Measurements from ENCODE around the gene CASP2.
"Not testable (repeated sequence)": the region's sequence is repeated elsewhere in the genome, so short reads cannot be mapped to it uniquely, and the experiment has no call there.

Gene CASP2

DNA sequence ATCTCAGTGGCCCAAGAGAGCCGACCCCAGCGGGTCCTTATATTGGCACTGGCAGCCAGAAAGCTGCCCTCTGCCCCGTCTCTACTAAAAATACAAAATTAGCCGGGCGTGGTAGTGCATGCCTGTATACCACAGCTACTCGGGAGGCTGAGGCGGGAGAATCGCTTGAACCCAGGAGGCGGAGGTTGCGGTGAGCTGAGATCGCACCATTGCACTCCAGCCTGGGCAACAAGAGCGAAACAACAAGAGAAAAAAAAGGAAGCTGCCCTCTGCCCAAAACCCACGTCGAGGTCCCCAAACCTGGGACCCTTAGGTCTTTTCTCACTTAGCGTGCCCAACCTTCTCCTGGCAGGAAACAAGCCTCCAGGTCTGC, 24.0 kb upstream of the CASP2 start:
- not testable (repeated sequence) for DNase-seq (ENCODE audit: low spot score)

- DNase-seq (ENCODE audit: low spot score), result no peak
These were observed 23.0 kb upstream of the CASP2 start for GRCh38 chr7:143265017-143265693.

GRCh38 chr7:143269251-143269650, 18.9 kb upstream of the CASP2 start:
- DNase-seq (ENCODE audit: low spot score), result no peak

DNA sequence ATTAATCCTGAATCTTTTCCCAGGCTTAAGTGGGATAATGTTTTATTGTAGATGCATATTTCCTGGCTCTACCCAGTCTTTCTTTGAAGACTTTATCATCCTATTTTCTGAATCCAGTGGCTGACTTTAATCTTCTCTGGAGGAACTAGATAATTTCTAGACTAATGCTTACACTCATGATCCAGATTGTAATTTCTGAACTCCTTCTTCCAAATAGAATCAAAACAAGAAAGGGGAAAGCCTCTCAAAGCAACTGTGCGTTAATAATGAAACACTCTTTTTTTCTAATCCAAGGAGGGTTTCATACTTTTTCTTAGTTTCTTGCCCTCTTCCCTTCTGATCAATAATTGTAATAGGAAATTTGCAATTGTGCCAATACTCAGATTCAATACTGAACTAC, 16.9 kb upstream of the CASP2 start:
- DNase-seq (ENCODE audit: low spot score), result no peak

- DNase-seq (ENCODE audit: low spot score), result no peak
These were observed 15.3 kb upstream of the CASP2 start for GRCh38 chr7:143272871-143273270.

GRCh38 chr7:143279186-143280098, 8.7 kb upstream of the CASP2 start:
- DNase-seq (ENCODE audit: low spot score), result peak; percentile 81

DNA sequence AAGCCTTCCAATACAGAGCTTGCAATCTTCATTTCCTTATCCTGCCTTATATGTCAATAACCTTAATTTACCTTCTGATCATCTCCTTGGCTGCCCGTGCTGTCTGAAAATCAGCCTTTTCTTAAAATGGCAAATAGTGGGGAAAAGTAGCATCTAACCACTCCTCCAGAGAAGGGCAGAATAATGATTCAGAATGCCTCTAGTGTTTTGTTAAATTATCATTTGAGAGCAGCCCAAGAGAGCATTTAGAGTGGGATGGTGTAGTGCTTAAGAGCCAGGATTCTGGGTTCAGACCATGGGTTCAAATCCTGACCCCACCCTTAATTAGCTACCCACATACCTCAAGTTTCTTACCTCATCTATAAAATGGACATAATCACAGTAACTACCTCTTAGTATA, 8.0 kb upstream of the CASP2 start:
- no peak for DNase-seq (ENCODE audit: low spot score)

DNA sequence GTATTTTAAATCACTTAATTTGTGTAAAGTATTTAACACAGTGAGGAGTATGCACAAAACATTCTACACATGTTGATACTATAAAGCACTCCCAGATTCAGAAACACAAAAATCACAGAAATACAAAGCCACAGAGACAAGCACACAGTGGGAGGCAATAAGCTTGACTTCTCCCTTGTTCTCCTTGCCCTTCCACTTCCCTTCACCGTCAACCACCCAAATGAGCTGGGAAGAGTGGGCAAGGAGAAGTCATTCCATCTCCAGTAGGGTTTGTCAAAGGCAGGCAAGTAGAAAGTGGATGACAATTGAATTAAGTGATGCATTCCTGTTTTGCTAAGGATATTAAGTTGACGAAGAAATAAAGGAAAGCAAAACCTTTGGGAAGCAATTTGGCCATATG, 7.6 kb upstream of the CASP2 start:
- DNase-seq (ENCODE audit: low spot score), result no peak

DNA sequence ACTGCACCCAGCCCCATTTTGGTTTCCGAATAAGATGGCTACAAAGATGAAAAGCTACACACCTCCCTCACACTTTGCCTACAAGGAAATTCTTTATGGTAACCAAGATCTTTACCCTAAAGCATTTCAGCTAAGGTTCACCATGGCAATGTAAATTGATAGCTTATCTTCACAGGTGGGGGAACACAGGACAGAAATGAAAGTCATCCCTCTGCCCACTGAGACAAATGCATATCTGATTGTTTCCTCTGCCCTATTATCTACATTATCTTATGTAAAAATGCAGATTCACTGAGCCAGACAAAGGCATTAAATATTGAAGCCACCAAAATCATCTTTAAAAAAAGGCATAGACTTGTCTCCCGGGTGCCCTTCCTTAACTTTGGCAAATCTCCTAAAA, 6.6 kb upstream of the CASP2 start:
- DNase-seq (ENCODE audit: low spot score), result no peak

DNA sequence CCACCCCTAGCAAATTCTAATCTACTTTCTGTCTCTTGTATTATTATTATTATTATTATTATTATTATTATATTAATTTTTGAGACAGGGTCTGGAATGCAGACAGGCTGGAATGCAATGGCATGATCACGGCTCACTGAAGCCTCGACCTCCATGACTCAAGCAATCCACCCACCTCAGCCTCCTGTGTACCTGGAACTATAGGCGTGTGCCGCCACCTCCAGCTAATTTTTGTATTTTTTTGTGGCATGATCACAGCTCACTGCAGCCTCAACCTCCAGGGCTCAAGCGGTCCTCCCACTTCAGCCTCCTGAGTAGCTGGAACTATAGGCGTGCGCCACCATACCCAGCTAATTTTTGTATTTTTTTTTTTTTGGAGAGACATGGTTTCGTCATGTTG, 6.0 kb upstream of the CASP2 start:
- peak; percentile 40 for DNase-seq (ENCODE audit: low spot score)

- DNase-seq (ENCODE audit: low spot score), result no peak
These were observed 4.8 kb upstream of the CASP2 start for GRCh38 chr7:143283381-143283780.

DNA sequence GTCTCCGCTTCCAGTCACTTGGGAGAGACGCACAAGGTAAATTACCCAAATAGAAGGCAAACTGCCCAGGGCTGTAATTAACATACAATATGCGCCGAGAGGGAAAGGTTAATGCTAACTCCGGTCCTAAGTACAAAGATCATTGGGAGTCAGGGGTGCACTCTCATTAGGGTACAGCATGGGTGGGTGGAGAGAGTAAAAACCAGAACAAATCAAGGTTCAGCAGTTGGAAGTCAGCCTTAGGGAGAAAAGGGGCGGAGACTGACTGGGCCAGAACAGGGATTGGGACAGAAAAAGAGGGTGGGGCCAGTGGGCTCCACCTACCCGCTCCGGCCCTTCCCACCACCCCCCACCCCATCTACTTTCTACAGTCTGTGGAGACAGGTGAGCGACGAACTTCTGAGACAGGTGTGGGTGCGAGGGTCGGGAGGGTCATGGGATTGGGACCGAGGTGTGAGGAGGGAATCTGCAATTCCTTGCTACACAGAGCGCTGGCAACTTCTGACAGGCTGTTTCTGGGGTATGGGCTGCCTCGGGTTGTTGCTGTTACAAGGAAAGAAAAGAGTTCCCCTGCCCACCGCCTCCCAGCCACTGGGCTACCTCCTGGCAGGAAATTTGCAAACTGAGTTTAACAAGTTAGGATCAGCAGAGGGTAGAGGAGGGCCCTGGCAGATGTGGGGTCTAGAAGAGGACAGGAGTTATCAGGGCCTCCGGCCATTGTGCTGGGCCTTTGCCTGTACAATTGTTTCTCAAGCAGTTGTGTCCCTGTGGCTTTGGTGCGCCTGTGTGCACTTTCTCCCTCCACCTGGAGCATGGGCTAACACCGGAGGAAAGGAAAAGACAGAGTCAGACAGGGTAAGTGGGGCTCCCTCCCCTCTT, 3.3 kb upstream of the CASP2 start, which contains the start of gene TMEM139:
Gene TMEM139 (plus strand): TSS at position 368 of the 879 bp plus-strand sequence. CDS start 1,000 bp downstream, outside the sequence.
- DNase-seq (ENCODE audit: low spot score), result peak; percentile 79

GRCh38 chr7:143285470-143285778, 2.7 kb upstream of the CASP2 start:
- peak; percentile 95 for DNase-seq (ENCODE audit: low spot score)

GRCh38 chr7:143285806-143286521, 2.2 kb upstream of the CASP2 start:
- no peak for DNase-seq (ENCODE audit: low spot score)

- no peak for DNase-seq (ENCODE audit: low spot score)
These were observed 1.6 kb upstream of the CASP2 start for GRCh38 chr7:143286522-143286890.

GRCh38 chr7:143287339-143287934, 714 bp upstream of the CASP2 start:
- DNase-seq (ENCODE audit: low spot score), result no peak

DNA sequence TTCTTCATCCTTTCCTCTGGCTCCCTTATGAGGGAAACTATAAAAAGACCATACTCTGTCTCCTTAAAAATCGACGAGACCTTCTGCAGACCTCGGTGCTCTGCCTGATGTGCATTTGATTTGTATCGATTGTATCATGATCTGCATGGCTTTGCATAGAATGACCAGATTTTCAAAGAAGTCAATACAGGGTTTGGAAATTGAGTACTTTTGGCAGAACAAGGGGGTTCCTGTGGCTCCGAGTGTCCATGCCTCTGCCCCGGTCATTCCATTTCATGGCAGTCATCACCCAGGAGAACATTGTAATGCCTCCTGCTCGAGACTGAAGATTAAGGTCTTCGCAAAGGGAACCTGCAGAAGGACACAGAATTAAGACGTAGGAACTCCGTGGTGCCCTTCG, 685 bp downstream of the CASP2 start:
- DNase-seq (ENCODE audit: low spot score), result peak; percentile 36

DNA sequence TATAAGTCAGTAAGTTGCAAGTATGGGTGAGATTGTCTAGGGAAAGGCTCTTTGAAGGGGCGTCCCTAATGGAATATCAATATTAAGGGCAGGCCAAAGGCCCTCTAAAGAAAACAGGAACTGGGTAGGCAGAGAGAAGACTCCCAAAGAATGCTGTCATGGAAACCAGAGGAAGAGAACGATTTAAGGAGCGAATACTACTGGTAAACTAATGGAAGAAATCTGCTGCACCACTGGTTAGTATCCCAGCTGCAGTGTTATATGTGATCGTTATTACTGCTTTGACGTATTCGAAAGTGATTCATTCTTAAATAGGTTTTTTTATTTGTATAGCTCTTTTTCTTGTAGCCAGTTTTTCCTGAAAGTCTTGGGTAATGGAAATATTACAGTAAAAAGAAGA, 1.3 kb downstream of the CASP2 start:
- no peak for DNase-seq (ENCODE audit: low spot score)

DNA sequence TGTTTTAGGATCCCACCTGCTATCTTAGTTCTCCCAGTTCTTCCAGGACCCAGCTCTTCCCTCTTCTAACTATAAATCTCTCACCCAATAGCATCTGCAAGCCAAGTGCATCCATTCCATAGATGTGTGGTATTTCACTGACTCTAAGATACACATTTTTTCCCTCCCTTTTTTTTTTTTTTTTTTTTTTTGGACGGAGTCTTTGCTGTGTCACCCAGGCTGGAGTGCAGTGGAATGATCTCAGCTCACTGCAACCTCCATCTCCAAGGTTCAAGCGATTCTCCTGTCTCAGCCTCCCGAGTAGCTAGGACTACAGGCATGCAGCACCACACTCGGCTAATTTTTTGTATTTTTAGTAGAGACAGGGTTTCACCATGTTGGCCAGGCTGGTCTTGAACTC, 1.7 kb downstream of the CASP2 start:
- not testable (repeated sequence) for DNase-seq (ENCODE audit: low spot score)

GRCh38 chr7:143290293-143290692, 2.1 kb downstream of the CASP2 start:
- no peak for DNase-seq (ENCODE audit: low spot score)

DNA sequence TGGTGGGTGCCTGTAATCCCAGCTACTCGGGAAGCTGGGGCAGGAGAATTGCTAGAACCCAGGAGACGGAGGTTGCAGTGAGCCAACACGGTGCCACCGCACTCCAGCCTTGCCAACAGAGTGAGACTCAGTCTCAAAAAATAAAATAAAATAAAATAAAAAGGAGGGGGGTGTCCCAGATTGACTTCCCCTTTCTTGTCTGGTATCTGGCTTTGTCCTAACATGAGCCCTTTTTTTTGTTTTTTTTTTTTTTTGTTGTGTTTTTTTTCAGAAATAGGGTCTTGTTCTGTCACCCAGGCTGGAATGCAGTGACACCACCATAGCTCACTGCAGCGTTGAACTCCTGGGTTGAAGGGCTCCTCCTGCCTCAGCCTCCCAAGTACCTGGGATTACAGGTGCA, 4.7 kb downstream of the CASP2 start:
- DNase-seq (ENCODE audit: low spot score), result no peak

GRCh38 chr7:143295870-143296269, 7.7 kb downstream of the CASP2 start:
- DNase-seq (ENCODE audit: low spot score), result peak; percentile 23

Measured in kidney tubule cell (primary cell).